Measurements from ENCODE around the gene AEBP2. TPM values are rescaled to one million over a fixed set of nuclear protein-coding genes. Genes with fewer than 3 reads are reported as not detected.

Gene AEBP2
- total RNA-seq, 4 donors from 2014 or later = 9.2 to 22.2 (median 13.2) TPM

DNA sequence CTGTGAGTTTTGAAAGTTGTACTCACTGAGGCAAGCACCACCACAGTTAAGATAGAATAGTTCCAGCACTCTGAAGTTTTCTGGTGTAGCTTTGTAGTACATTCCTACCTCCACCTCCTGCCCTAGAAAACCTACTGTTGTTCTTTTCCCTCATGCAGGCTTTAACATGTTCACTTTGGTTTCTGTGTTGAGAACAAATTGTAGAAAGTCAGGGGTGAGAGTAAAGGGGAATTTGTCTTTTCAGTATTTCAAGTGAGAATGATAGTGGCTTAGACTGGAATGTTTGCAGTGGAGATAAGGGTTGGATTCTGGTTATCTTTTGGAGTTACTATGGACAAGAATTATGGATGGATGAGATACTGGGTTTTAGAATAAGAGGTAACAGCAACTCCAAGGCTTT is 67.2 kb downstream of the AEBP2 start:
- Histone ChIP-seq H3K4me3 (no peak overlapping the region), H3K9me3 (no peaks in the 10 kb centered on the region), H3K36me3 (peaks cover 0 to 4% of the 10 kb centered on the region in 2 donors), H3K27me3 (no peaks in the 10 kb centered on the region), H3K27ac (no peak overlapping the region), H3K4me1 (no peaks in the 10 kb centered on the region)
- in situ Hi-C loops (cut with MboI; ENCODE audit: low sequenced_read_pairs in 4 of 4) = no loop called here
- ATAC-seq (no peak), DNase-seq (no peak)
- TF ChIP-seq, protein P1, sequence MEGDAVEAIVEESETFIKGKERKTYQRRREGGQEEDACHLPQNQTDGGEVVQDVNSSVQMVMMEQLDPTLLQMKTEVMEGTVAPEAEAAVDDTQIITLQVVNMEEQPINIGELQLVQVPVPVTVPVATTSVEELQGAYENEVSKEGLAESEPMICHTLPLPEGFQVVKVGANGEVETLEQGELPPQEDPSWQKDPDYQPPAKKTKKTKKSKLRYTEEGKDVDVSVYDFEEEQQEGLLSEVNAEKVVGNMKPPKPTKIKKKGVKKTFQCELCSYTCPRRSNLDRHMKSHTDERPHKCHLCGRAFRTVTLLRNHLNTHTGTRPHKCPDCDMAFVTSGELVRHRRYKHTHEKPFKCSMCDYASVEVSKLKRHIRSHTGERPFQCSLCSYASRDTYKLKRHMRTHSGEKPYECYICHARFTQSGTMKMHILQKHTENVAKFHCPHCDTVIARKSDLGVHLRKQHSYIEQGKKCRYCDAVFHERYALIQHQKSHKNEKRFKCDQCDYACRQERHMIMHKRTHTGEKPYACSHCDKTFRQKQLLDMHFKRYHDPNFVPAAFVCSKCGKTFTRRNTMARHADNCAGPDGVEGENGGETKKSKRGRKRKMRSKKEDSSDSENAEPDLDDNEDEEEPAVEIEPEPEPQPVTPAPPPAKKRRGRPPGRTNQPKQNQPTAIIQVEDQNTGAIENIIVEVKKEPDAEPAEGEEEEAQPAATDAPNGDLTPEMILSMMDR (IDR thresholded peaks at IDR 0.05 in 4 of 5, conservative IDR thresholded peaks at IDR 0.05 in 1 of 5) = no peak
- no peak for TF ChIP-seq POLR2A (IDR thresholded peaks at IDR 0.05)
- intact Hi-C loops (cut with DNase I; ENCODE audit: low total_unique reads) = no loop called here

DNA sequence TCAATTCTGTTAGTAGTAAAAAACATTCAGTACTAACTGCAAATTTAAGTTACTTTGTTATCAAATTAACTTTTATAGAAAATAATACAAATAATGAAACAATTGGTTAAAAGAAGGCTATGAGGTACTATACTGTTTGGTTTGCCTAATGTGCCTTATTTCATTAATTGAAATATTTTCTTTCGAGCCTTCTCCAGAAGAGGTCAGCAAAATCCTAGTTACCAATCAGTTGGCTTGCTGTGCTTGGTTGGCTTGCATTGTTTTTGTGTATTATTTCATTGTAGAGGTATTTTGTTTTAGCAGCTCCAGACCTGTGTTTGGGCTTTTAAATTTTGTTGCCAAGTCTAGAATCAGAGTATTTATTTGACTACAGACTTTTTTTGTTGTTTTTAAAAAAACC is 68.5 kb downstream of the AEBP2 start:
- H3K9me3 ChIP-seq = no peaks in the 10 kb centered on the region
- TF ChIP-seq, protein P1 (IDR thresholded peaks at IDR 0.05 in 4 of 5, conservative IDR thresholded peaks at IDR 0.05 in 1 of 5) = peak in 2 of 5 experiments; percentile 13 to 26
- TF ChIP-seq POLR2A (IDR thresholded peaks at IDR 0.05) = no peak
- in situ Hi-C loops (cut with MboI; ENCODE audit: low sequenced_read_pairs in 4 of 4) (no loop called here), intact Hi-C loops (cut with DNase I; ENCODE audit: low total_unique reads) (loop anchor here (2.0 kb wide), 1 partner anchor 135 kb away; no protein-coding TSS in a partner anchor)
- no peak for ATAC-seq
- H3K4me1 ChIP-seq = no peaks in the 10 kb centered on the region
- H3K27me3 ChIP-seq = no peaks in the 10 kb centered on the region
- H3K27ac ChIP-seq = no peak overlapping the region
- no peak overlapping the region for H3K4me3 ChIP-seq
- DNase-seq = no peak
- peaks cover 0 to 6% of the 10 kb centered on the region in 2 donors for H3K36me3 ChIP-seq

DNA sequence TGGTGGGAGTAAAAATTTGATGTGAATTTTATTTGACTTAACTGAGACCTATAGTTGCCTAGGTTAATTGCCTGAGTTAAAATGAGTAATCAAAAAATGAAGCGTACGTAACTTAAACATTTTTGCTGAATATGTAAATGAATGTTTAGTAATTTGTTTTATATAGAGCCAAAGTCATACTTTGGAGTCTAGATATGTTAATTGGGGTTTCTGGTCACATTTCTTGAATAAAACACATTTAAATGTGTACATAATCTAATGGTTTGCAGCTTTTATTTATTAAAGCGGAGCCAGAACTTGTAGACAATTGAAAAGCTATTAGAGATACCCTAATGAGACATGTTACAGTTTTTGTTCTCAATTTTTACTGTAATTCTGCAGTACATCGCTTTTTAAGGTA is 71.2 kb downstream of the AEBP2 start:
- H3K27ac ChIP-seq = no peak overlapping the region
- H3K4me3 ChIP-seq = no peak overlapping the region
- no peak for ATAC-seq
- in situ Hi-C loops (cut with MboI; ENCODE audit: low sequenced_read_pairs in 4 of 4) = no loop called here
- no peaks in the 10 kb centered on the region for H3K27me3 ChIP-seq
- intact Hi-C loops (cut with DNase I; ENCODE audit: low total_unique reads) = no loop called here
- no peak for DNase-seq
- peaks cover 0 to 12% of the 10 kb centered on the region in 2 donors for H3K36me3 ChIP-seq
- H3K9me3 ChIP-seq = no peaks in the 10 kb centered on the region
- H3K4me1 ChIP-seq = no peaks in the 10 kb centered on the region
- TF ChIP-seq, protein P1 (IDR thresholded peaks at IDR 0.05 in 4 of 5, conservative IDR thresholded peaks at IDR 0.05 in 1 of 5) = no peak
- no peak for TF ChIP-seq POLR2A (IDR thresholded peaks at IDR 0.05)

DNA sequence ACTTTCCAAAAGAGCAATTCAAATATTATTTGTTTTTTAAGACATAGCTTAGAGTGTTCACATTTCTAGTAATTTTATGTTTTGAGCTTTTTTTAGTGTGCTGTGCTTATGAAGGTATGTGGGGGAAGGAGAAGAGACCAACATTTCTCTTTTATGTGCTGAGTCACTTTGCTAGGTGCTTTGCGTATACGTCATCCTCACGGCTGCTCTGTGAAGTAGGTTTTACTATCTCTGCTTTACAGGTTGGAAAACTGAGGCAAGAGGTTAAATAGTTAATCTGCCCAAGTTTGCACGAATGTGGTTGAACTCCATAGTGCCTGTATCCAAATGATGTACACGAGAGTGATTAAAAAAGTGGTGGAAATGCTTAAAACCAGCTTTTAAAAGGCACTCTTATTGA is 75.9 kb downstream of the AEBP2 start:
- H3K9me3 ChIP-seq = no peaks in the 10 kb centered on the region
- H3K27ac ChIP-seq = no peak overlapping the region
- intact Hi-C loops (cut with DNase I; ENCODE audit: low total_unique reads) = no loop called here
- ATAC-seq (no peak), DNase-seq (no peak)
- in situ Hi-C loops (cut with MboI; ENCODE audit: low sequenced_read_pairs in 4 of 4) = no loop called here
- no peak for TF ChIP-seq POLR2A (IDR thresholded peaks at IDR 0.05)
- TF ChIP-seq, protein P1 (IDR thresholded peaks at IDR 0.05 in 4 of 5, conservative IDR thresholded peaks at IDR 0.05 in 1 of 5) = no peak
- H3K27me3 ChIP-seq = no peaks in the 10 kb centered on the region
- no peak overlapping the region for H3K4me3 ChIP-seq
- no peaks in the 10 kb centered on the region for H3K4me1 ChIP-seq
- H3K36me3 ChIP-seq = peaks cover 0 to 16% of the 10 kb centered on the region in 2 donors

DNA sequence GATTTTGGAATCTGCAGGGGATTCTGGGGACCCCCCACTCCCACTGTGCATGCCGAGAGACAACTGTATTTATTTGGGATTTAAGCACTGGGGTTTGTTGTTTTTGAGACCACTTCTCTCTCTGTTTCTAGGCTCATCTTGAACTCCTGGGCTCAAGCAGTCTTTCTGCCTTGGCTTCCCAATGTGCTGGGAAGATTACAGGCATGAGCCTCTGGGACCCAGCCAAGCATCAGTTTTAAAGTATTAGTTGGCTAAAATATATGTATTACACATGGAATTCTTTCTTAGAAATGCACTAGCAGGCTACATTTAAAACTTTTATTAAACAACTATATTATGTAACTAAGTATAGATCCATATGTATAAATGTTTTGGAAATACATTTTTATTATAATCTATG is 78.3 kb downstream of the AEBP2 start:
- no peaks in the 10 kb centered on the region for H3K27me3 ChIP-seq
- no peaks in the 10 kb centered on the region for H3K4me1 ChIP-seq
- in situ Hi-C loops (cut with MboI; ENCODE audit: low sequenced_read_pairs in 4 of 4) (no loop called here), intact Hi-C loops (cut with DNase I; ENCODE audit: low total_unique reads) (no loop called here)
- TF ChIP-seq, protein P1 (IDR thresholded peaks at IDR 0.05 in 4 of 5, conservative IDR thresholded peaks at IDR 0.05 in 1 of 5) = no peak
- no peak for TF ChIP-seq POLR2A (IDR thresholded peaks at IDR 0.05)
- DNase-seq = no peak
- no peak overlapping the region for H3K27ac ChIP-seq
- H3K9me3 ChIP-seq = no peaks in the 10 kb centered on the region
- H3K36me3 ChIP-seq = peaks cover 0 to 12% of the 10 kb centered on the region in 2 donors
- ATAC-seq = no peak
- no peak overlapping the region for H3K4me3 ChIP-seq

Data from gastrocnemius medialis (tissue), 4 donors.